H1 (cell line): ENCODE measurements around the gene FLCN. TPM values are rescaled to one million over a fixed set of nuclear protein-coding genes. Genes with fewer than 3 reads are reported as not detected.

Source experiments
- CTCF ChIA-PET: fragments of 300-600 bp; sonication (Branson Sonifier 250); formaldehyde crosslinking; loops from one replicate; lab custom pipeline; 2021; ENCODE audit not compliant: partially characterized antibody; lab: Charles Lee
- POLR2A ChIA-PET: fragments of 300-600 bp; sonication (Branson Sonifier 250); formaldehyde crosslinking; loops from one replicate; lab custom pipeline; 2021; ENCODE audit warnings: inconsistent platforms; ENCODE audit not compliant: partially characterized antibody; lab: Charles Lee
- DNase-seq, 2 experiments: peaks; one replicate each; pipeline versions ENCODE4 v3.0.0 to v3.0.0-alpha.2; 2010 to 2022; ENCODE audit warnings: low spot score in 2 of 2, low read depth in 1 of 2, mixed read lengths in 1 of 2
- FAIRE-seq: peaks from 2 replicates; lab custom pipeline; 2011; peaks lifted over from hg19 to GRCh38; lab: Jason Lieb, UNC
- H2AFZ ChIP-seq: 2 replicates; pipeline ENCODE4 v1.8.1; 2012; ENCODE audit warnings: low read length, inconsistent platforms
- H2AK5ac ChIP-seq: 2 replicates; pipeline ENCODE4 v1.6.1; 2013; ENCODE audit warnings: low read depth, low read length
- H2BK120ac ChIP-seq: replicated peaks from 2 replicates; pipeline ENCODE3; 2013; ENCODE audit warnings: low read depth, low read length, inconsistent platforms
- H2BK12ac ChIP-seq: 2 replicates; pipeline ENCODE4 v1.6.1; 2013; ENCODE audit warnings: low read depth, low read length
- H2BK15ac ChIP-seq: 2 replicates; pipeline ENCODE4 v1.6.1; 2013; ENCODE audit warnings: low read length
- H2BK20ac ChIP-seq: 2 replicates; pipeline ENCODE4 v1.6.1; 2013; ENCODE audit warnings: low read length
- H2BK5ac ChIP-seq: 2 replicates; pipeline ENCODE4 v1.6.1; 2013; ENCODE audit warnings: low read depth, low read length
- H3K14ac ChIP-seq: 2 replicates; pipeline ENCODE4 v1.6.1; 2013; ENCODE audit warnings: inconsistent platforms; ENCODE audit not compliant: insufficient read length
- H3K18ac ChIP-seq: 2 replicates; pipeline ENCODE4 v1.6.1; 2013; ENCODE audit warnings: low read length; ENCODE audit errors: extremely low read depth
- H3K23ac ChIP-seq: 2 replicates; pipeline ENCODE4 v1.6.1; 2013; ENCODE audit warnings: inconsistent platforms; ENCODE audit not compliant: insufficient read length
- H3K23me2 ChIP-seq: 2 replicates; pipeline ENCODE4 v1.6.1; 2013; ENCODE audit warnings: low read depth, low read length
- H3K27ac ChIP-seq: 2 replicates; pipeline ENCODE4 v1.6.1; 2011; ENCODE audit warnings: low read depth, low read length, inconsistent platforms
- H3K27me3 ChIP-seq, 4 experiments: replicated peaks in 1 of 4; 1 replicate in 1 of 4; 2 replicates in 3 of 4; pipeline versions ENCODE4 v1.6.1 to v1.8.1; 2011 to 2013; ENCODE audit warnings: low read length in 3 of 4, mild to moderate bottlenecking in 3 of 4, inconsistent platforms in 2 of 4, mixed read lengths in 2 of 4, moderate library complexity in 1 of 4; ENCODE audit not compliant: control insufficient read depth in 3 of 4, insufficient read depth in 3 of 4; ENCODE audit errors: extremely low read depth in 1 of 4
- H3K36me3 ChIP-seq, 4 experiments: 2 replicates each; pipeline versions ENCODE4 v1.6.1 to v1.8.1; 2011 to 2013; ENCODE audit warnings: mild to moderate bottlenecking in 4 of 4, low read length in 3 of 4, moderate library complexity in 2 of 4, control low read depth in 1 of 4, inconsistent platforms in 1 of 4; ENCODE audit not compliant: insufficient read depth in 4 of 4, control insufficient read depth in 2 of 4
- H3K4ac ChIP-seq: replicated peaks from 2 replicates; pipeline ENCODE3; 2013; ENCODE audit warnings: low read length, low read depth, mixed read lengths, inconsistent platforms; ENCODE audit not compliant: insufficient read length
- H3K4me1 ChIP-seq, 4 experiments: replicated peaks in 1 of 4; 1 replicate in 1 of 4; 2 replicates in 3 of 4; pipeline versions ENCODE4 v1.6.1 to v1.8.1; 2011 to 2013; ENCODE audit warnings: low read length in 3 of 4, inconsistent platforms in 2 of 4, mixed read lengths in 1 of 4; ENCODE audit not compliant: insufficient read depth in 4 of 4, control insufficient read depth in 3 of 4
- H3K4me2 ChIP-seq, 2 experiments: 2 replicates each; pipeline versions ENCODE4 v1.6.1 to v1.8.1; 2011 to 2013; ENCODE audit warnings: low read depth in 2 of 2, low read length in 2 of 2, control low read depth in 1 of 2, inconsistent platforms in 1 of 2, mild to moderate bottlenecking in 1 of 2; ENCODE audit not compliant: insufficient read depth in 1 of 2
- H3K4me3 ChIP-seq, 4 experiments: fragments of 200-600, 300-600 bp in 1 of 4; sonication (generic), shearing (Covaris generic), sonication (Bioruptor Twin) in 1 of 4; 2 replicates each; pipeline versions ENCODE4 v1.5.1 to v1.8.1; 2011 to 2016; ENCODE audit warnings: low read length in 4 of 4, low read depth in 3 of 4, control low read depth in 2 of 4, inconsistent platforms in 2 of 4, mild to moderate bottlenecking in 2 of 4, mixed read lengths in 1 of 4, moderate library complexity in 1 of 4; ENCODE audit not compliant: insufficient read depth in 2 of 4; ENCODE audit errors: extremely low read depth in 1 of 4
- H3K56ac ChIP-seq: replicated peaks from 2 replicates; pipeline ENCODE3; 2013; ENCODE audit warnings: low read depth, mild to moderate bottlenecking, mixed read lengths, low read length, inconsistent platforms; ENCODE audit not compliant: insufficient read length
- H3K79me1 ChIP-seq: 2 replicates; pipeline ENCODE4 v1.6.1; 2013; ENCODE audit warnings: low read depth, low read length, control low read depth
- H3K79me2 ChIP-seq, 2 experiments: 2 replicates each; pipeline versions ENCODE4 v1.6.1 to v1.8.1; 2012 to 2013; ENCODE audit warnings: low read length in 2 of 2, mild to moderate bottlenecking in 2 of 2, inconsistent platforms in 1 of 2; ENCODE audit not compliant: insufficient read depth in 2 of 2, control insufficient read depth in 1 of 2
- H3K9ac ChIP-seq, 4 experiments: replicated peaks in 1 of 4; 1 replicate in 1 of 4; 2 replicates in 3 of 4; pipeline versions ENCODE4 v1.6.1 to v1.8.1; 2011 to 2013; ENCODE audit warnings: low read depth in 3 of 4, low read length in 3 of 4, control low read depth in 2 of 4, mild to moderate bottlenecking in 2 of 4, moderate library complexity in 2 of 4, inconsistent platforms in 1 of 4; ENCODE audit errors: extremely low read depth in 1 of 4
- H3K9me3 ChIP-seq, 2 experiments: 2 replicates each; pipeline versions ENCODE4 v1.6.1 to v1.8.1; 2012 to 2013; ENCODE audit warnings: mild to moderate bottlenecking in 2 of 2, moderate library complexity in 2 of 2, control low read depth in 1 of 2, inconsistent platforms in 1 of 2, low read depth in 1 of 2, low read length in 1 of 2, mixed read lengths in 1 of 2; ENCODE audit not compliant: insufficient read depth in 2 of 2
- H4K20me1 ChIP-seq, 2 experiments: replicated peaks in 1 of 2; 2 replicates each; pipeline versions ENCODE3 to v1.8.1; 2011 to 2013; ENCODE audit warnings: inconsistent platforms in 2 of 2, low read length in 2 of 2, mild to moderate bottlenecking in 1 of 2; ENCODE audit not compliant: insufficient read depth in 2 of 2, control insufficient read depth in 1 of 2
- H4K5ac ChIP-seq: 2 replicates; pipeline ENCODE4 v1.6.1; 2013; ENCODE audit warnings: low read length, low read depth, mixed read lengths, inconsistent platforms; ENCODE audit not compliant: insufficient read length
- H4K8ac ChIP-seq: 2 replicates; pipeline ENCODE4 v1.8.0; 2013; ENCODE audit warnings: mild to moderate bottlenecking, moderate library complexity, low read length, inconsistent platforms; ENCODE audit not compliant: insufficient read depth; ENCODE audit errors: extremely low read depth
- H4K91ac ChIP-seq: replicated peaks from 2 replicates; pipeline ENCODE3; 2013; ENCODE audit warnings: low read length, mixed read lengths, inconsistent platforms; ENCODE audit not compliant: insufficient read length
- MAX ChIP-seq: IDR thresholded peaks from 2 replicates; pipeline ENCODE4 v1.6.1; 2012; ENCODE audit warnings: inconsistent platforms
- NANOG ChIP-seq: IDR thresholded peaks from 2 replicates; pipeline ENCODE4 v1.6.1; 2011; ENCODE audit warnings: low read length, low read depth, mild to moderate bottlenecking, inconsistent platforms; ENCODE audit not compliant: insufficient read depth, poor library complexity, severe bottlenecking
- WGBS, 2 experiments: shearing (Covaris generic) in 1 of 2; methylation state at CpG; one replicate each; pipeline versions ENCODE4 v1.1.6 to v1.1.7; 2013 to 2015; ENCODE audit warnings: low lambda C conversion rate in 2 of 2, mixed read lengths in 2 of 2, inconsistent platforms in 1 of 2, low coverage in 1 of 2, missing lambda C conversion rate in 1 of 2; ENCODE audit not compliant: insufficient replicate concordance in 2 of 2, insufficient coverage in 1 of 2, insufficient read length in 1 of 2; ENCODE audit errors: extremely low coverage in 1 of 2, missing lambda C conversion rate in 1 of 2; 5-methylcytosine and 5-hydroxymethylcytosine counted together
- polyA plus RNA-seq, 7 experiments: library from polyadenylated mRNA; depleted of rRNA in 3 of 7; stranded (reverse) in 5 of 7; unstranded in 2 of 7; fragments of >200 nt in 5 of 7; fragments of 200-250 nt in 2 of 7; gene quantifications; 1 replicate in 5 of 7; 2 replicates in 1 of 7; 4 replicates in 1 of 7; pipeline versions ENCODE4 v1.2.1 to v1.2.3, GENCODE V29; 2011 to 2013; ENCODE audit warnings: missing spikeins in 2 of 7, mixed read lengths in 2 of 7
- total RNA-seq: library from RNA; stranded (reverse); fragmentation: NEBNext Ultra II Directional; extraction: Animal tissue kit (Norgen Biotek cat#: 25700); gene quantifications from 2 replicates; pipeline ENCODE4 v1.2.1, GENCODE V29; 2021

Gene FLCN
- total and polyA plus RNA-seq, 2 of the 8 experiments (the other 6 are each of a cell fraction or from before 2014, with no cell fraction given): 15.6 to 34.6 TPM

DNA sequence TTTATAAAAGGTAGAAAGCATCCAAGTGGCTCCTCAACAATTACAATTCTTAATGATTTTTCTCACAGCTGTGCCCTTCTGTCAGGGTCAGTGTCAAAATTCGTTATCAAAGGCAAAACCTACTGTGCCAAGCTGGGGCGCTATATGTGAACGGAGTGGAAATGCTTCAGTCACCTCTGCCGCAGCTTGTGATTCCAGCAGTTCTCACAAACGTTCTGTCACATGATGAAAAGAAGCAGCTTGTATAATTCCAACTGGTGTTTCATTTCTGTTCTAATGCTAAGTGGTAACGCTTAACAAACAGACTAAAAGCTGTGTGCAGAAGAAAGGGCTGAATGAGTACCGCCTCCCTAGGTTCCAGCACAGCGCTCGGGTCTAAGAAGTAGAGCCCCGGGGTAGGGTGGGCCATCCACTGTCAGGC, 45.0 kb downstream of the FLCN start:
- no peaks in the 10 kb centered on the region for H3K79me2 ChIP-seq
- H3K36me3 ChIP-seq: no peaks in the 10 kb centered on the region; a peak in 2 of 8 replicates
- no peak overlapping the region for H3K56ac ChIP-seq
- ChIA-PET CTCF (interaction anchor here (1.0 to 1.6 kb wide), 2 partner anchors 78 to 191 kb away, joined by 3 to 5 read pairs; no protein-coding TSS in a partner anchor), POLR2A (interaction anchor here (1.4 kb wide), 1 partner anchor 11 kb away, joined by 4 read pairs; no protein-coding TSS in a partner anchor)
- no peak overlapping the region for H4K5ac ChIP-seq
- no peak overlapping the region for H3K14ac ChIP-seq
- H3K79me1 ChIP-seq: no peaks in the 10 kb centered on the region
- no peak overlapping the region for H4K91ac ChIP-seq
- H3K27me3 ChIP-seq: no peaks in the 10 kb centered on the region
- no peak overlapping the region for H2BK15ac ChIP-seq
- no peaks in the 10 kb centered on the region for H3K9me3 ChIP-seq
- no peak overlapping the region for H3K4ac ChIP-seq
- no peak for TF ChIP-seq MAX
- TF ChIP-seq NANOG: no peak
- H2AFZ ChIP-seq: no peak overlapping the region
- no peak overlapping the region for H2BK120ac ChIP-seq
- H4K8ac ChIP-seq: no peak overlapping the region
- H3K9ac ChIP-seq: no peak overlapping the region
- peaks cover 0 to 3% (median under 1%) of the 10 kb centered on the region in 4 experiments; a peak in 3 of 7 replicates for H3K4me1 ChIP-seq
- H4K20me1 ChIP-seq: no peaks in the 10 kb centered on the region
- H2BK20ac ChIP-seq: no peak overlapping the region
- H3K4me2 ChIP-seq: no peak overlapping the region
- DNase-seq (no peak), FAIRE-seq (no peak)
- H3K4me3 ChIP-seq: no peak overlapping the region
- no peak overlapping the region for H2AK5ac ChIP-seq
- H2BK12ac ChIP-seq: no peak overlapping the region
- H3K23me2 ChIP-seq: no peaks in the 10 kb centered on the region
- no peak overlapping the region for H3K23ac ChIP-seq
- no peak overlapping the region for H3K27ac ChIP-seq
- H2BK5ac ChIP-seq: no peak overlapping the region
- WGBS, 2 experiments: 84% methylated on average over 10 of the region's 10 CpGs; no CpG with 5 or more reads in 1 of the 2 experiments
- no peak overlapping the region for H3K18ac ChIP-seq
